Large intestine (tissue), 3 donors: Measurements from ENCODE around the gene DUSP10. TPM values are rescaled to one million over a fixed set of nuclear protein-coding genes. Genes with fewer than 3 reads are reported as not detected.
A peak's percentile ranks its signal among the peaks of the same experiment; 100 is the strongest.

Experiments used
- DNase-seq, 2 donors: peaks; one replicate each; pipeline versions ENCODE4 v3.0.0 to v3.0.0-alpha.2; 2013
- H3K27ac ChIP-seq: one replicate; pipeline ENCODE4 v1.5.1; 2013; ENCODE audit warnings: low read length
- H3K27me3 ChIP-seq: 2 replicates; pipeline ENCODE4 v1.6.1; 2013; ENCODE audit warnings: low read length; ENCODE audit not compliant: control insufficient read depth, insufficient read depth
- H3K36me3 ChIP-seq: 2 replicates; pipeline ENCODE4 v1.6.1; 2013; ENCODE audit warnings: low read length; ENCODE audit not compliant: control insufficient read depth, insufficient read depth
- H3K4me1 ChIP-seq: one replicate; pipeline ENCODE4 v1.6.1; 2013; ENCODE audit warnings: low read length; ENCODE audit not compliant: control insufficient read depth, insufficient read depth
- H3K4me3 ChIP-seq: one replicate; pipeline ENCODE4 v1.5.1; 2013; ENCODE audit warnings: low read length
- H3K9me3 ChIP-seq: one replicate; pipeline ENCODE4 v1.6.1; 2013; ENCODE audit warnings: mild to moderate bottlenecking, low read depth, low read length, moderate library complexity; ENCODE audit not compliant: control insufficient read depth
- WGBS: methylation state at CpG from one replicate; pipeline ENCODE4 v1.1.5; 2013; ENCODE audit warnings: low lambda C conversion rate; ENCODE audit not compliant: insufficient coverage; 5-methylcytosine and 5-hydroxymethylcytosine counted together
- polyA plus RNA-seq: library from polyadenylated mRNA; unstranded; fragments of 120-200 nt; gene quantifications from one replicate; pipeline ENCODE4 v1.2.1, GENCODE V29; 2013

The DUSP10 gene
- polyA plus RNA-seq, 1 donor: 4.0 TPM

- no CpG with 5 or more reads among the region's 5 CpGs for WGBS
- Histone ChIP-seq H3K27me3 (peaks cover 8% of the 10 kb centered on the region), H3K36me3 (no peaks in the 10 kb centered on the region), H3K4me3 (no peak overlapping the region), H3K27ac (no peak overlapping the region), H3K4me1 (no peaks in the 10 kb centered on the region), H3K9me3 (no peaks in the 10 kb centered on the region)
- DNase-seq: no peak
Measured at GRCh38 chr1:221747839-221748238, 6.0 kb upstream of the DUSP10 start.

- 0% methylated on average over 1 of the region's 16 CpGs for WGBS
- peaks cover 26% of the 10 kb centered on the region for H3K27me3 ChIP-seq
- no peaks in the 10 kb centered on the region for H3K9me3 ChIP-seq
- no peaks in the 10 kb centered on the region for H3K4me1 ChIP-seq
- H3K36me3 ChIP-seq: no peaks in the 10 kb centered on the region
- DNase-seq: peak in 1 of 2 donors; percentile 14
- peak overlapping the region; percentile 44 for H3K4me3 ChIP-seq
- peak overlapping the region; percentile 57 for H3K27ac ChIP-seq
Measured at GRCh38 chr1:221743416-221744208, 1.7 kb upstream of the DUSP10 start.

- DNase-seq: peak; percentile 48 to 73
- no peaks in the 10 kb centered on the region for H3K9me3 ChIP-seq
- peak overlapping the region; percentile 51 for H3K4me3 ChIP-seq
- peaks cover 26% of the 10 kb centered on the region for H3K27me3 ChIP-seq
- no peaks in the 10 kb centered on the region for H3K4me1 ChIP-seq
- no CpG with 5 or more reads among the region's 98 CpGs for WGBS
- H3K27ac ChIP-seq: peak overlapping the region; percentile 71
- no peaks in the 10 kb centered on the region for H3K36me3 ChIP-seq
Measured at GRCh38 chr1:221742555-221743415, 896 bp upstream of the DUSP10 start.

GRCh38 chr1:221740993-221741702 lies 741 bp downstream of the DUSP10 start:
- DNase-seq: no peak
- Histone ChIP-seq H3K27ac (peak overlapping the region; percentile 70), H3K4me1 (no peaks in the 10 kb centered on the region), H3K27me3 (peaks cover 26% of the 10 kb centered on the region), H3K9me3 (no peaks in the 10 kb centered on the region), H3K36me3 (peaks cover 4% of the 10 kb centered on the region), H3K4me3 (peak overlapping the region; percentile 51)
- no CpG with 5 or more reads among the region's 36 CpGs for WGBS

GRCh38 chr1:221740369-221740992 lies 1.4 kb downstream of the DUSP10 start:
- Histone ChIP-seq H3K36me3 (peaks cover 4% of the 10 kb centered on the region), H3K4me3 (peak overlapping the region; percentile 51), H3K27ac (peak overlapping the region; percentile 70), H3K27me3 (peaks cover 26% of the 10 kb centered on the region), H3K4me1 (no peaks in the 10 kb centered on the region), H3K9me3 (no peaks in the 10 kb centered on the region)
- DNase-seq: peak in 1 of 2 donors; percentile 22
- no CpG with 5 or more reads among the region's 11 CpGs for WGBS

- DNase-seq: no peak
- Histone ChIP-seq H3K36me3 (peaks cover 4% of the 10 kb centered on the region), H3K27ac (no peak overlapping the region), H3K4me1 (no peaks in the 10 kb centered on the region), H3K9me3 (no peaks in the 10 kb centered on the region), H3K27me3 (peaks cover 26% of the 10 kb centered on the region), H3K4me3 (no peak overlapping the region)
- WGBS: 85% methylated on average over 4 of the region's 6 CpGs
Measured at GRCh38 chr1:221739677-221740025, 2.2 kb downstream of the DUSP10 start.

GRCh38 chr1:221739018-221739676 lies 2.7 kb downstream of the DUSP10 start:
- WGBS: no CpG with 5 or more reads among the region's 14 CpGs
- peaks cover 4% of the 10 kb centered on the region for H3K36me3 ChIP-seq
- no peaks in the 10 kb centered on the region for H3K4me1 ChIP-seq
- H3K27me3 ChIP-seq: peaks cover 23% of the 10 kb centered on the region
- DNase-seq: no peak
- H3K9me3 ChIP-seq: no peaks in the 10 kb centered on the region
- H3K27ac ChIP-seq: no peak overlapping the region
- no peak overlapping the region for H3K4me3 ChIP-seq

GRCh38 chr1:221736714-221737113 lies 5.2 kb downstream of the DUSP10 start:
- no peak for DNase-seq
- H3K4me3 ChIP-seq: no peak overlapping the region
- H3K36me3 ChIP-seq: peaks cover 4% of the 10 kb centered on the region
- H3K27ac ChIP-seq: no peak overlapping the region
- H3K9me3 ChIP-seq: no peaks in the 10 kb centered on the region
- WGBS: no CpG with 5 or more reads among the region's 8 CpGs
- no peaks in the 10 kb centered on the region for H3K4me1 ChIP-seq
- H3K27me3 ChIP-seq: peaks cover 18% of the 10 kb centered on the region

GRCh38 chr1:221735999-221736398 lies 5.9 kb downstream of the DUSP10 start:
- no peak for DNase-seq
- Histone ChIP-seq H3K27ac (no peak overlapping the region), H3K4me1 (no peaks in the 10 kb centered on the region), H3K9me3 (no peaks in the 10 kb centered on the region), H3K27me3 (peaks cover 14% of the 10 kb centered on the region), H3K4me3 (no peak overlapping the region), H3K36me3 (peaks cover 4% of the 10 kb centered on the region)
- WGBS: no CpG with 5 or more reads among the region's 2 CpGs
